Suprapubic skin (tissue), 4 donors: ENCODE results near the gene HIRA. TPM values are rescaled to one million over a fixed set of nuclear protein-coding genes. Genes with fewer than 3 reads are reported as not detected.

Experiments
- DNase-seq, 2 donors: peaks; one replicate each; pipeline ENCODE4 v3.0.0-alpha.2; 2019; ENCODE audit warnings: low spot score in 2 of 2
- H3K27ac ChIP-seq: fragments of 200-600 bp; sonication (generic); one replicate; pipeline ENCODE4 v1.5.1; 2019
- H3K27me3 ChIP-seq: fragments of 200-600 bp; sonication (generic); one replicate; pipeline ENCODE4 v1.5.1; 2019
- H3K36me3 ChIP-seq: fragments of 200-600 bp; sonication (generic); one replicate; pipeline ENCODE4 v1.5.1; 2019
- H3K4me1 ChIP-seq: fragments of 200-600 bp; sonication (generic); one replicate; pipeline ENCODE4 v1.5.1; 2019
- H3K4me3 ChIP-seq: fragments of 200-600 bp; sonication (generic); one replicate; pipeline ENCODE4 v1.5.1; 2019; ENCODE audit warnings: mild to moderate bottlenecking
- H3K9me3 ChIP-seq: fragments of 200-600 bp; sonication (generic); one replicate; pipeline ENCODE4 v1.5.1; 2019
- EP300 ChIP-seq: sonication (generic); formaldehyde crosslinking; IDR thresholded peaks from one replicate; pipeline ENCODE4 v1.6.1; 2017; ENCODE audit warnings: antibody characterized with exemption
- POLR2A ChIP-seq, 2 donors: fragments of 450-650 bp; IDR thresholded peaks; one replicate each; pipeline ENCODE4 v1.6.1; 2017; ENCODE audit warnings: antibody characterized with exemption in 2 of 2, mild to moderate bottlenecking in 2 of 2, moderate library complexity in 2 of 2
- POLR2AphosphoS5 ChIP-seq, 3 donors: sonication (generic); formaldehyde crosslinking; IDR thresholded peaks; one replicate each; pipeline ENCODE4 v1.6.1; 2017; ENCODE audit warnings: antibody characterized with exemption in 3 of 3
- WGBS: methylation state at CpG from one replicate; pipeline ENCODE4 v1.1.5; 2018; 5-methylcytosine and 5-hydroxymethylcytosine counted together
- total RNA-seq, 4 donors: library from RNA; depleted of rRNA; stranded (reverse); fragments of >200 nt; gene quantifications; one replicate each; pipeline ENCODE4 v1.1.0, GENCODE V29; 2016
- TF ChIP-seq, protein P1 (sequence below), 2 donors: fragments of 200-600 bp in 1 of 2; fragments of 450-650 bp in 1 of 2; sonication (generic) in 1 of 2; IDR thresholded peaks; one replicate each; pipeline ENCODE4 v1.5.1; 2016 to 2019; ENCODE audit warnings: antibody characterized with exemption in 2 of 2, mild to moderate bottlenecking in 1 of 2, moderate library complexity in 1 of 2

The HIRA gene
- total RNA-seq, 4 donors from 2014 or later = 17.7 to 25.1 (median 22.5) TPM

DNA sequence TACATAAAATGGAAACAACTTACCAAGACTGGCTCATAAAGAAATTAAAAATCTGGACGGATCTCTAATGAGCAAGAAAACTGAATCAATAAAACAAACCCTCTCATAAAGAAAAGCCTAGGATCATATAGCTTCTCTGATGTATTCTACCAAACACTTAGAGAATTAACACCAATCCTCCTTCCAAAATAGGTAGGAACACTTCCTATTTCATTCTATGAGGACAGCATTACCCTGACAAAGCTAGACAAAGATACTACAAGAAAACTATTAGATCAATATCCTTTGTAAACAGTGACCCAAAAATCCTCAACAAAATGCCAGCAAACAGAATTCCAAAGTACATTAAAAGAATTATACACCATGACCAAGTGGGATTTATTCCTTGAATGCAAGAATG, 87.1 kb downstream of the HIRA start:
- Histone ChIP-seq H3K9me3 (no peaks in the 10 kb centered on the region), H3K27ac (no peak overlapping the region), H3K4me3 (no peak overlapping the region), H3K4me1 (no peaks in the 10 kb centered on the region), H3K36me3 (peaks cover 84% of the 10 kb centered on the region), H3K27me3 (no peaks in the 10 kb centered on the region)
- WGBS = 86% methylated on average over 1 of the region's 1 CpG
- no peak for TF ChIP-seq EP300
- no peak for TF ChIP-seq POLR2A (IDR thresholded peaks at IDR 0.05)
- TF ChIP-seq POLR2AphosphoS5 (IDR thresholded peaks at IDR 0.05) = no peak
- TF ChIP-seq, protein P1, sequence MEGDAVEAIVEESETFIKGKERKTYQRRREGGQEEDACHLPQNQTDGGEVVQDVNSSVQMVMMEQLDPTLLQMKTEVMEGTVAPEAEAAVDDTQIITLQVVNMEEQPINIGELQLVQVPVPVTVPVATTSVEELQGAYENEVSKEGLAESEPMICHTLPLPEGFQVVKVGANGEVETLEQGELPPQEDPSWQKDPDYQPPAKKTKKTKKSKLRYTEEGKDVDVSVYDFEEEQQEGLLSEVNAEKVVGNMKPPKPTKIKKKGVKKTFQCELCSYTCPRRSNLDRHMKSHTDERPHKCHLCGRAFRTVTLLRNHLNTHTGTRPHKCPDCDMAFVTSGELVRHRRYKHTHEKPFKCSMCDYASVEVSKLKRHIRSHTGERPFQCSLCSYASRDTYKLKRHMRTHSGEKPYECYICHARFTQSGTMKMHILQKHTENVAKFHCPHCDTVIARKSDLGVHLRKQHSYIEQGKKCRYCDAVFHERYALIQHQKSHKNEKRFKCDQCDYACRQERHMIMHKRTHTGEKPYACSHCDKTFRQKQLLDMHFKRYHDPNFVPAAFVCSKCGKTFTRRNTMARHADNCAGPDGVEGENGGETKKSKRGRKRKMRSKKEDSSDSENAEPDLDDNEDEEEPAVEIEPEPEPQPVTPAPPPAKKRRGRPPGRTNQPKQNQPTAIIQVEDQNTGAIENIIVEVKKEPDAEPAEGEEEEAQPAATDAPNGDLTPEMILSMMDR (IDR thresholded peaks at IDR 0.05) = no peak
- no peak for DNase-seq

DNA sequence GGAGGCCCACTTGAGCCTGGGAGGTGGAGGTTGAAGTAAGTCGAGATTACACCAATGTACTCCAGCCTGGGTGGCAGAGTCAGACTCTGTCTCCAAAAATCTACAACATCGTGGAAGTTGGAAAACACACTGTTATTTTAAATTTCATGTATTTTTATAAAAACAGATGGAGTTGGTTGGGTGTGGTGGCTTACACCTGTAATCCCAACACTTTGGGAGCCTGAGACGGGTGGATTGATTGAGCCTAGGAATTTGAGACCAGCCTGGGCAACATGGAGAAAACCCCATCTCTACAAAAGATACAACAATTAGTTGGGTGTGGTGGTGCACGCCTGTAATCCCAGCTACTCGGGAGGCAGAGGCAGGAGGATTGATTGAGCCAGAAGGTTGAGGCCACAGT, 88.1 kb downstream of the HIRA start:
- Histone ChIP-seq H3K36me3 (peaks cover 84% of the 10 kb centered on the region), H3K4me3 (no peak overlapping the region), H3K27me3 (no peaks in the 10 kb centered on the region), H3K9me3 (no peaks in the 10 kb centered on the region), H3K4me1 (no peaks in the 10 kb centered on the region), H3K27ac (no peak overlapping the region)
- WGBS = 97% methylated on average over 5 of the region's 5 CpGs
- DNase-seq = no peak
- TF ChIP-seq POLR2AphosphoS5 (IDR thresholded peaks at IDR 0.05) (no peak), EP300 (no peak), POLR2A (IDR thresholded peaks at IDR 0.05) (no peak)
- TF ChIP-seq, protein P1 (IDR thresholded peaks at IDR 0.05) = no peak

DNA sequence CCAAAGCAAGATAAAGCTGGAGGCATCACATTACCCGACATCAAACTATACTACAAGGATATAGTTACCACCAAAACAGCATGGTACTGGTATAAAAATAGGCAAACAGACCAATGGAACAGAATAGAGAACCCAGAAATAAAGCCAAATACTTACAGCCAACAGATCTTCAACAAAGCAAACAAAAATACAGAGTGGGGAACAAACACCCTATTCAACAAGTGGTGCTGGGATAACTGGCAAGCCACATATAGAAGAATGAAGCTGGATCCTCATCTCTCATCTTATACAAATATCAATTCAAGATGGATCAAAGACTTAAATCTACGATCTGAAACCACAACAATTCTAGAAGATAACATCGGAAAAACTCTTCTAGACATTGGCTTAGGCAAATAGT, 90.0 kb downstream of the HIRA start:
- no peaks in the 10 kb centered on the region for H3K27me3 ChIP-seq
- peaks cover 84% of the 10 kb centered on the region for H3K36me3 ChIP-seq
- no peak overlapping the region for H3K27ac ChIP-seq
- TF ChIP-seq, protein P1 (IDR thresholded peaks at IDR 0.05) = no peak
- TF ChIP-seq POLR2A (IDR thresholded peaks at IDR 0.05) (no peak), POLR2AphosphoS5 (IDR thresholded peaks at IDR 0.05) (no peak), EP300 (no peak)
- H3K4me1 ChIP-seq = no peaks in the 10 kb centered on the region
- 81% methylated on average over 3 of the region's 3 CpGs for WGBS
- no peak overlapping the region for H3K4me3 ChIP-seq
- peaks cover 10% of the 10 kb centered on the region for H3K9me3 ChIP-seq
- no peak for DNase-seq

DNA sequence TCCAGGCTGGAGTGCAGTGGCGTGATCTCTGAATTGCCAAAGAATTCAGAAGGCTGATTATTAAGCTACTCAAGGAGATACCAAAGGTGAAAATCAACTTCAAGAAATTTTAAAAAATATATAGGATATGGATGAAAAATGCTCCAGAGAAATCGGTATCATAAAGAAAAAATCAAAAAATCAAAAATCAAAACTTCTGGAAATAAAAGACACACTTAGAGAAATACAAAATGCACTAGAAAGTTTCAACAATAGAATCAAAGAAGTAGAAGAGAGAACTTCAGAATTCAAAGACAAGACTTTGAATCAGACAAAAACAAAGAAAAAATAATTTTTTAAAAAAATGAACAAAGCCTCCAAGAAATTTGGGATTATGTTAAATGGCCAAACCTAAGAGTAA, 94.4 kb downstream of the HIRA start:
- H3K27ac ChIP-seq = no peak overlapping the region
- peaks cover 10% of the 10 kb centered on the region for H3K9me3 ChIP-seq
- no peak for TF ChIP-seq POLR2AphosphoS5 (IDR thresholded peaks at IDR 0.05)
- TF ChIP-seq EP300 = no peak
- TF ChIP-seq, protein P1 (IDR thresholded peaks at IDR 0.05) = no peak
- no peak for TF ChIP-seq POLR2A (IDR thresholded peaks at IDR 0.05)
- peaks cover 86% of the 10 kb centered on the region for H3K36me3 ChIP-seq
- no peak for DNase-seq
- no peak overlapping the region for H3K4me3 ChIP-seq
- 98% methylated on average over 2 of the region's 2 CpGs for WGBS
- H3K4me1 ChIP-seq = no peaks in the 10 kb centered on the region
- H3K27me3 ChIP-seq = no peaks in the 10 kb centered on the region

DNA sequence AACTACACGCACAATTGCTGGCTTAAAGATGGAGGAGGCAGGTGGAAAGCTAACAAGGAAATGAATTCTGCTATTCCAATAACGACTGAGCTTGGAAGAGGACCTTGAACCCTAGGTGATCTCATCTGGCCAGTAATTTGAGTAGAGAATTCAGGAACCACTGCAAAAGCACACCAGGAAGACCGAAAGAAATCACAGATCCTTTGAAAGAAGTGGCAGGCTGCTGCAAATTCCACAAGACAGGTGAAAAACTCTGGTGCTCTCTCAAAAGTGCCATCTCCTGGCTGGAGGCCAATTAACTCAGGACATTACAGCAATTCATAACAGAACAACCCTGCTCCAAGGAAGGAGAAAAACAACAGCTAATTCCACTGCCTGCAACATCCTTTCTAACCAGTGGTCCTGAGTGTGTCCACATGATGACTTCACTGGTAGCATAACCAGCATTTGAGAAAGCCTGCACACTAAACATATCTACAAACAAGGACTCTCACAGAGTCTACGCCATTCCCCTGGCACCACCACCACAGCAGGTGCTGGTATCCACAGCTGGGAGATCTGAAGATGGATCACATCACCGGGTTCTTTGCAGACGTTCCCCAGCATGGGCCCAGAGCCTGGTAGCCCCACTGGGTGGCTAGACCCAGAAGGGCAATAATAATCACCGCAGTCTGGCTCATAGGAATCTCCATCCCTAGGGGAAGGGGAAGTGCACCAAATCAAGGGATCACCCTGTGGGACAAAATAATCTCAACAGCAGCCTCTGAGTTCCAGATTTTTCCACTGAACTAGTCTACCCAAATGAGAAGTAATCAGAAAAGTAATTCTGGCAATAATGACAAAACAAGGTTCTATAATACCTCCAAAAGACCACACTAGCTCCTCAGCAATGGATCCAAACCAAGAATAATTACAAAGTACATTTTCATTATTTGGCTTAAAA, 95.1 kb downstream of the HIRA start:
- WGBS = 98% methylated on average over 6 of the region's 7 CpGs

More for the DNA sequence above, 95.1 kb downstream of the HIRA start:
- Histone ChIP-seq H3K9me3 (peaks cover 10% of the 10 kb centered on the region), H3K27ac (no peak overlapping the region), H3K4me1 (no peaks in the 10 kb centered on the region), H3K36me3 (peaks cover 92% of the 10 kb centered on the region), H3K27me3 (no peaks in the 10 kb centered on the region), H3K4me3 (no peak overlapping the region)
- no peak for DNase-seq
- TF ChIP-seq EP300 = no peak
- no peak for TF ChIP-seq POLR2A (IDR thresholded peaks at IDR 0.05)
- TF ChIP-seq, protein P1 (IDR thresholded peaks at IDR 0.05) = no peak
- TF ChIP-seq POLR2AphosphoS5 (IDR thresholded peaks at IDR 0.05) = no peak
